Bronchial epithelial cell (primary cell): Measurements from ENCODE around the gene AAK1. TPM values are rescaled to one million over a fixed set of nuclear protein-coding genes. Genes with fewer than 3 reads are reported as not detected.

Source experiments
- DNase-seq: peaks from one replicate; pipeline ENCODE4 v3.0.0-alpha.2; 2010; ENCODE audit warnings: low read depth
- FAIRE-seq: peaks from 2 replicates; lab custom pipeline; 2011; peaks lifted over from hg19 to GRCh38; lab: Jason Lieb, UNC
- H3K27me3 ChIP-seq: 2 replicates; pipeline ENCODE4 v1.5.1; 2011; ENCODE audit warnings: low read length; ENCODE audit not compliant: control insufficient read depth, insufficient read depth
- H3K36me3 ChIP-seq: 2 replicates; pipeline ENCODE4 v1.5.1; 2011; ENCODE audit warnings: low read length; ENCODE audit not compliant: control insufficient read depth, insufficient read depth
- H3K4me3 ChIP-seq: 2 replicates; pipeline ENCODE4 v1.5.1; 2011; ENCODE audit warnings: mild to moderate bottlenecking, low read depth, low read length, control low read depth
- CTCF ChIP-seq: IDR thresholded peaks from 2 replicates; pipeline ENCODE4 v1.5.1; 2011; ENCODE audit warnings: mild to moderate bottlenecking, moderate library complexity, low read length, control low read depth, inconsistent platforms; ENCODE audit not compliant: insufficient read depth, severe bottlenecking
- total RNA-seq: library from RNA; depleted of rRNA; stranded (reverse); fragments of >200 nt; gene quantifications from 2 replicates; pipeline ENCODE4 v1.2.1, GENCODE V29; 2014

The AAK1 gene
- total RNA-seq, 1 donor from 2014 or later: 17.9 TPM

DNA sequence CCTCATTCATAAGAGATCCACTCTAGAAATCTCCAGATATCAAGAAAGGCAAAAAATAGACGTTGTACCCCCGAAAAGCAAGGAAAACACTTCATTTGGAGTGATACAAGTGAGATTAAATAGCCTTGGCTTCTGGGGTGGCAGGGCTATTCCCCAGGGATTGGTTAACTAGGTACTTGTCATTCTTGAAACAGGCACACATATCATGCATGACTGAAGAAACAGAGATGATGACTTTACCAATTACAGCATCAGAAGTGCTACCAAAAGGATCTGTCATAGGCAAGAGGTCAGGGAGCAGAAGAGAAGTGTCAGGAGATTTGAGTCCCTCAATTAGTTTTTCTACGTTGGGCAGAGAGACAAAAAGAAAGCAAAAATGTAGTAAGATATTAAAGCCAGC is 161.1 kb downstream of the AAK1 start:
- DNase-seq: no peak
- TF ChIP-seq CTCF: no peak
- Histone ChIP-seq H3K27me3 (no peaks in the 10 kb centered on the region), H3K4me3 (no peak overlapping the region), H3K36me3 (peaks cover 3% of the 10 kb centered on the region)
- FAIRE-seq: no peak

- no peak for FAIRE-seq
- Histone ChIP-seq H3K4me3 (no peak overlapping the region), H3K36me3 (peaks cover 3% of the 10 kb centered on the region), H3K27me3 (no peaks in the 10 kb centered on the region)
- TF ChIP-seq CTCF: no peak
- no peak for DNase-seq
These were observed 162.1 kb downstream of the AAK1 start for GRCh38 chr2:69481421-69481820.

- no peak for TF ChIP-seq CTCF
- no peak for DNase-seq
- FAIRE-seq: no peak
- no peak overlapping the region for H3K4me3 ChIP-seq
- no peaks in the 10 kb centered on the region for H3K27me3 ChIP-seq
- peaks cover 2% of the 10 kb centered on the region for H3K36me3 ChIP-seq
These were observed 165.9 kb downstream of the AAK1 start for GRCh38 chr2:69477627-69478026.

- Histone ChIP-seq H3K36me3 (no peaks in the 10 kb centered on the region), H3K4me3 (no peak overlapping the region), H3K27me3 (no peaks in the 10 kb centered on the region)
- TF ChIP-seq CTCF: no peak
- DNase-seq (no peak), FAIRE-seq (no peak)
These were observed 168.9 kb downstream of the AAK1 start for GRCh38 chr2:69474688-69475087.

- DNase-seq (no peak), FAIRE-seq (no peak)
- no peaks in the 10 kb centered on the region for H3K27me3 ChIP-seq
- no peak for TF ChIP-seq CTCF
- H3K36me3 ChIP-seq: no peaks in the 10 kb centered on the region
- no peak overlapping the region for H3K4me3 ChIP-seq
These were observed 171.7 kb downstream of the AAK1 start for GRCh38 chr2:69471793-69472192.

- FAIRE-seq: no peak
- TF ChIP-seq CTCF: no peak
- no peak for DNase-seq
These were observed 172.6 kb downstream of the AAK1 start for GRCh38 chr2:69470911-69471310.

More at GRCh38 chr2:69470911-69471310, 172.6 kb downstream of the AAK1 start:
- peaks cover 4% of the 10 kb centered on the region for H3K36me3 ChIP-seq
- H3K4me3 ChIP-seq: no peak overlapping the region
- H3K27me3 ChIP-seq: no peaks in the 10 kb centered on the region
